GM19239 (cell line): Measurements from ENCODE around the gene SLC4A5.

ENCODE experiments used
- DNase-seq: peaks from one replicate; pipeline ENCODE4 v3.0.0; 2011; ENCODE audit warnings: low spot score; ENCODE audit not compliant: insufficient read length
- FAIRE-seq: peaks from 2 replicates; lab custom pipeline; 2011; peaks lifted over from hg19 to GRCh38; lab: Jason Lieb, UNC

The SLC4A5 gene

GRCh38 chr2:74281141-74281975 is 61.9 kb downstream of the SLC4A5 start:
- FAIRE-seq, result no peak
- no peak for DNase-seq

- no peak for FAIRE-seq
Observed at GRCh38 chr2:74278694-74279093, 64.5 kb downstream of the SLC4A5 start.

GRCh38 chr2:74278176-74278575 is 65.0 kb downstream of the SLC4A5 start:
- no peak for FAIRE-seq
- DNase-seq, result no peak

More at GRCh38 chr2:74278694-74279093, 64.5 kb downstream of the SLC4A5 start:
- no peak for DNase-seq

GRCh38 chr2:74275228-74275627 is 68.0 kb downstream of the SLC4A5 start:
- DNase-seq, result no peak
- FAIRE-seq, result no peak

- FAIRE-seq (no peak), DNase-seq (no peak)
Observed at GRCh38 chr2:74269667-74270066, 73.5 kb downstream of the SLC4A5 start.

- FAIRE-seq (no peak), DNase-seq (no peak)
Observed at GRCh38 chr2:74267068-74267467, 76.1 kb downstream of the SLC4A5 start.

- DNase-seq, result no peak
- FAIRE-seq, result no peak
Observed at GRCh38 chr2:74264281-74264680, 78.9 kb downstream of the SLC4A5 start.

- DNase-seq (no peak), FAIRE-seq (no peak)
Observed at GRCh38 chr2:74262681-74263080, 80.5 kb downstream of the SLC4A5 start.

GRCh38 chr2:74261204-74261864 is 81.9 kb downstream of the SLC4A5 start:
- DNase-seq (no peak), FAIRE-seq (no peak)

- FAIRE-seq, result no peak
- DNase-seq, result no peak
Observed at GRCh38 chr2:74260495-74260894, 82.7 kb downstream of the SLC4A5 start.

- DNase-seq (no peak), FAIRE-seq (no peak)
Observed at GRCh38 chr2:74259733-74260132, 83.5 kb downstream of the SLC4A5 start.

- FAIRE-seq (no peak), DNase-seq (no peak)
Observed at GRCh38 chr2:74259191-74259590, 84.0 kb downstream of the SLC4A5 start.

GRCh38 chr2:74255660-74256213 is 87.5 kb downstream of the SLC4A5 start:
- FAIRE-seq, result no peak

GRCh38 chr2:74253971-74254310 is 89.3 kb downstream of the SLC4A5 start:
- no peak for DNase-seq
- FAIRE-seq, result no peak

More at GRCh38 chr2:74255660-74256213, 87.5 kb downstream of the SLC4A5 start:
- DNase-seq, result no peak

- FAIRE-seq (no peak), DNase-seq (no peak)
Observed at GRCh38 chr2:74253306-74253970, 89.8 kb downstream of the SLC4A5 start.

- FAIRE-seq (no peak), DNase-seq (no peak)
Observed at GRCh38 chr2:74252862-74253261, 90.4 kb downstream of the SLC4A5 start.

GRCh38 chr2:74252036-74252435 is 91.2 kb downstream of the SLC4A5 start:
- FAIRE-seq (no peak), DNase-seq (no peak)

- FAIRE-seq, result peak; percentile 55
- DNase-seq, result peak; percentile 73
Observed at GRCh38 chr2:74250189-74250631, 93.0 kb downstream of the SLC4A5 start.

- FAIRE-seq, result no peak
- DNase-seq, result no peak
Observed at GRCh38 chr2:74249406-74250122, 93.7 kb downstream of the SLC4A5 start.
